H1 (cell line): ENCODE results near the gene MYO1D.

Experiments
- CREB1 ChIP-seq: IDR thresholded peaks from 2 replicates; pipeline ENCODE4 v1.6.1; 2012; ENCODE audit warnings: inconsistent platforms
- CTCF ChIP-seq, 3 experiments: IDR thresholded peaks; 1 replicate in 2 of 3; 2 replicates in 1 of 3; pipeline versions ENCODE4 v1.5.1 to v1.6.1; 2011; ENCODE audit warnings: low read length in 3 of 3, mild to moderate bottlenecking in 3 of 3, inconsistent platforms in 2 of 3, low read depth in 1 of 3, moderate library complexity in 1 of 3; ENCODE audit not compliant: insufficient read depth in 1 of 3; ENCODE audit errors: control extremely low read depth in 1 of 3
- EZH2 ChIP-seq: fragments of 200-600 bp; sonication (generic); IDR thresholded peaks from 2 replicates; pipeline ENCODE4 v1.7.1; 2012; ENCODE audit warnings: low read depth, mild to moderate bottlenecking, moderate library complexity, low read length, inconsistent platforms; ENCODE audit not compliant: severe bottlenecking
- JUND ChIP-seq: IDR thresholded peaks from 2 replicates; pipeline ENCODE4 v1.6.1; 2011; ENCODE audit warnings: mild to moderate bottlenecking, improper control_type of control experiment, low read length
- MAX ChIP-seq: IDR thresholded peaks from 2 replicates; pipeline ENCODE4 v1.6.1; 2012; ENCODE audit warnings: inconsistent platforms
- POLR2A ChIP-seq, 2 experiments: IDR thresholded peaks; 1 replicate in 1 of 2; 2 replicates in 1 of 2; pipeline ENCODE4 v1.6.1; 2011; ENCODE audit warnings: low read depth in 2 of 2, low read length in 2 of 2, mild to moderate bottlenecking in 2 of 2; ENCODE audit errors: control extremely low read depth in 1 of 2
- POLR2AphosphoS5 ChIP-seq: IDR thresholded peaks from 2 replicates; pipeline ENCODE4 v1.6.1; 2011; ENCODE audit warnings: low read depth, low read length
- RNF2 ChIP-seq: fragments of 200-900, 300-1000 bp; sonication (generic); IDR thresholded peaks from 2 replicates; pipeline ENCODE4 v1.7.1; 2016; ENCODE audit warnings: borderline replicate concordance, low read depth, mild to moderate bottlenecking, antibody characterized with exemption, low read length; ENCODE audit not compliant: poor library complexity, severe bottlenecking; ENCODE audit errors: missing control alignments
- SRF ChIP-seq: IDR thresholded peaks from 2 replicates; pipeline ENCODE4 v1.6.1; 2011; ENCODE audit warnings: mild to moderate bottlenecking, low read depth, low read length, moderate library complexity
- TEAD4 ChIP-seq: IDR thresholded peaks from 2 replicates; pipeline ENCODE4 v1.6.1; 2012; ENCODE audit warnings: low read depth, low read length, inconsistent platforms, mixed read lengths
- ZNF274 ChIP-seq: IDR thresholded peaks from 2 replicates; pipeline ENCODE4 v1.7.0; 2012; ENCODE audit warnings: low read length, borderline replicate concordance; ENCODE audit errors: extremely low read depth

GRCh38 chr17:32615326-32615725, 261.6 kb downstream of the MYO1D start:
- TF ChIP-seq RNF2 (no peak), CTCF (IDR thresholded peaks at IDR 0.05; ENCODE audit: control extremely low read depth in 1 of 3, insufficient read depth in 1 of 3, low read depth in 1 of 3, low read length in 3 of 3) (no peak), POLR2A (IDR thresholded peaks at IDR 0.05; ENCODE audit: control extremely low read depth in 1 of 2, low read depth in 2 of 2, low read length in 2 of 2) (no peak), POLR2AphosphoS5 (no peak), MAX (no peak), CREB1 (no peak), TEAD4 (no peak), EZH2 (no peak), ZNF274 (no peak), JUND (no peak), SRF (no peak)
